Activated CD4-positive, alpha-beta memory T cell treated with anti-CD3 and anti-CD28 coated beads, Interleukin-2, amount 10 ng/mL, durations not matched to agents 7 days and 5 days (primary cell): ENCODE results near the gene WWTR1. TPM values are rescaled to one million over a fixed set of nuclear protein-coding genes. Genes with fewer than 3 reads are reported as not detected.

Experiments
- CTCF ChIA-PET: fragments of 350-600 bp; sonication (Branson Sonifier 250); formaldehyde crosslinking; loops from one replicate; lab custom pipeline; 2021; ENCODE audit warnings: antibody characterized with exemption, inconsistent platforms; lab: Charles Lee
- POLR2A ChIA-PET: fragments of 350-600 bp; sonication (Branson Sonifier 250); formaldehyde crosslinking; loops from one replicate; lab custom pipeline; 2021; ENCODE audit warnings: antibody characterized with exemption; lab: Charles Lee
- DNase-seq: peaks from one replicate; pipeline ENCODE4 v3.0.0-alpha.2; 2020
- H3K27ac Mint-ChIP-seq: one replicate; pipeline ENCODE4 v1.8.0; 2021; ENCODE audit warnings: mild to moderate bottlenecking, mixed read lengths
- H3K27me3 Mint-ChIP-seq: one replicate; pipeline ENCODE4 v1.8.0; 2021; ENCODE audit warnings: mixed read lengths
- H3K36me3 Mint-ChIP-seq: one replicate; pipeline ENCODE4 v1.8.0; 2021; ENCODE audit warnings: low read depth, mixed read lengths
- H3K4me1 Mint-ChIP-seq: one replicate; pipeline ENCODE4 v1.8.0; 2021; ENCODE audit warnings: mixed read lengths
- H3K4me3 Mint-ChIP-seq: one replicate; pipeline ENCODE4 v1.8.0; 2021; ENCODE audit warnings: mild to moderate bottlenecking, mixed read lengths
- H3K9me3 Mint-ChIP-seq: one replicate; pipeline ENCODE4 v1.8.0; 2021; ENCODE audit warnings: mixed read lengths
- total RNA-seq, 2 experiments: library from RNA; stranded (reverse); gene quantifications; one replicate each; pipeline ENCODE4 v1.2.3, GENCODE V29; 2021

The WWTR1 gene
- total RNA-seq, 2 experiments from 2014 or later, result 1.9 to 2.1 TPM

GRCh38 chr3:149559525-149559924, 98.3 kb downstream of the WWTR1 start:
- POLR2A ChIA-PET, result no interaction called here
- Mint-ChIP-seq H3K9me3 (no peaks in the 10 kb centered on the region), H3K4me1 (peaks cover 1% of the 10 kb centered on the region), H3K27ac (no peak overlapping the region), H3K27me3 (peaks cover 21% of the 10 kb centered on the region), H3K36me3 (no peaks in the 10 kb centered on the region), H3K4me3 (no peak overlapping the region)
- DNase-seq, result no peak
- CTCF ChIA-PET, result no interaction called here

GRCh38 chr3:149555927-149556326, 101.9 kb downstream of the WWTR1 start:
- CTCF ChIA-PET, result no interaction called here
- Mint-ChIP-seq H3K27me3 (peaks cover 22% of the 10 kb centered on the region), H3K36me3 (no peaks in the 10 kb centered on the region), H3K27ac (no peak overlapping the region), H3K4me1 (peaks cover 1% of the 10 kb centered on the region), H3K4me3 (no peak overlapping the region), H3K9me3 (no peaks in the 10 kb centered on the region)
- no peak for DNase-seq
- POLR2A ChIA-PET, result no interaction called here

GRCh38 chr3:149554826-149555225, 103.0 kb downstream of the WWTR1 start:
- Mint-ChIP-seq H3K4me1 (peaks cover 1% of the 10 kb centered on the region), H3K27me3 (peaks cover 16% of the 10 kb centered on the region), H3K27ac (no peak overlapping the region), H3K36me3 (no peaks in the 10 kb centered on the region), H3K4me3 (no peak overlapping the region), H3K9me3 (no peaks in the 10 kb centered on the region)
- no peak for DNase-seq
- ChIA-PET CTCF (interaction anchor here (0.9 to 1.0 kb wide), 2 partner anchors 169 to 198 kb away, joined by 3 to 4 read pairs; partner anchors contain the start of gene COMMD2), POLR2A (no interaction called here)

- CTCF ChIA-PET, result no interaction called here
- Mint-ChIP-seq H3K27me3 (peaks cover 17% of the 10 kb centered on the region), H3K27ac (no peak overlapping the region), H3K4me1 (peaks cover 1% of the 10 kb centered on the region), H3K9me3 (no peaks in the 10 kb centered on the region), H3K4me3 (no peak overlapping the region), H3K36me3 (no peaks in the 10 kb centered on the region)
- POLR2A ChIA-PET, result no interaction called here
- no peak for DNase-seq
Observed at GRCh38 chr3:149553781-149554451, 103.9 kb downstream of the WWTR1 start.

- DNase-seq, result no peak
- POLR2A ChIA-PET, result interaction anchor here (1.2 kb wide), 1 partner anchor 17 kb away, joined by 3 read pairs; no protein-coding TSS in a partner anchor
- Mint-ChIP-seq H3K27me3 (peaks cover 15% of the 10 kb centered on the region), H3K9me3 (no peaks in the 10 kb centered on the region), H3K4me1 (peaks cover 1% of the 10 kb centered on the region), H3K36me3 (no peaks in the 10 kb centered on the region), H3K27ac (no peak overlapping the region), H3K4me3 (no peak overlapping the region)
- CTCF ChIA-PET, result no interaction called here
Observed at GRCh38 chr3:149552700-149553099, 105.1 kb downstream of the WWTR1 start.

GRCh38 chr3:149551500-149551899, 106.3 kb downstream of the WWTR1 start:
- CTCF ChIA-PET, result no interaction called here
- DNase-seq, result no peak

GRCh38 chr3:149548669-149549065, 109.2 kb downstream of the WWTR1 start:
- H3K27me3 Mint-ChIP-seq, result peaks cover 17% of the 10 kb centered on the region
- H3K4me3 Mint-ChIP-seq, result no peak overlapping the region
- no peaks in the 10 kb centered on the region for H3K4me1 Mint-ChIP-seq
- no peak overlapping the region for H3K27ac Mint-ChIP-seq
- CTCF ChIA-PET, result no interaction called here
- no peaks in the 10 kb centered on the region for H3K9me3 Mint-ChIP-seq
- no peaks in the 10 kb centered on the region for H3K36me3 Mint-ChIP-seq
- POLR2A ChIA-PET, result no interaction called here
- no peak for DNase-seq

More at GRCh38 chr3:149551500-149551899, 106.3 kb downstream of the WWTR1 start:
- Mint-ChIP-seq H3K27ac (no peak overlapping the region), H3K9me3 (no peaks in the 10 kb centered on the region), H3K4me3 (no peak overlapping the region), H3K36me3 (no peaks in the 10 kb centered on the region), H3K4me1 (peaks cover 1% of the 10 kb centered on the region), H3K27me3 (peaks cover 17% of the 10 kb centered on the region)
- POLR2A ChIA-PET, result no interaction called here

GRCh38 chr3:149547954-149548668, 109.7 kb downstream of the WWTR1 start:
- no peak for DNase-seq
- Mint-ChIP-seq H3K36me3 (no peaks in the 10 kb centered on the region), H3K27ac (no peak overlapping the region), H3K27me3 (peaks cover 17% of the 10 kb centered on the region), H3K9me3 (no peaks in the 10 kb centered on the region), H3K4me1 (no peaks in the 10 kb centered on the region), H3K4me3 (no peak overlapping the region)
- POLR2A ChIA-PET, result no interaction called here
- CTCF ChIA-PET, result no interaction called here

- no peaks in the 10 kb centered on the region for H3K9me3 Mint-ChIP-seq
- H3K4me1 Mint-ChIP-seq, result no peaks in the 10 kb centered on the region
- DNase-seq, result no peak
- H3K36me3 Mint-ChIP-seq, result no peaks in the 10 kb centered on the region
- POLR2A ChIA-PET, result no interaction called here
- no peak overlapping the region for H3K4me3 Mint-ChIP-seq
- peaks cover 22% of the 10 kb centered on the region for H3K27me3 Mint-ChIP-seq
- CTCF ChIA-PET, result interaction anchor here (0.7 kb wide), 1 partner anchor 69 kb away, joined by 3 read pairs; no protein-coding TSS in a partner anchor
- no peak overlapping the region for H3K27ac Mint-ChIP-seq
Observed at GRCh38 chr3:149547413-149547812, 110.4 kb downstream of the WWTR1 start.

GRCh38 chr3:149545049-149545448, 112.8 kb downstream of the WWTR1 start:
- ChIA-PET CTCF (no interaction called here), POLR2A (no interaction called here)
- Mint-ChIP-seq H3K27me3 (peaks cover 26% of the 10 kb centered on the region), H3K4me1 (no peaks in the 10 kb centered on the region), H3K9me3 (no peaks in the 10 kb centered on the region), H3K36me3 (no peaks in the 10 kb centered on the region), H3K4me3 (no peak overlapping the region), H3K27ac (no peak overlapping the region)
- no peak for DNase-seq

GRCh38 chr3:149542375-149543312, 115.2 kb downstream of the WWTR1 start:
- ChIA-PET POLR2A (no interaction called here), CTCF (interaction anchor here (1.0 kb wide), 1 partner anchor 26 kb away, joined by 3 read pairs; no protein-coding TSS in a partner anchor)
- no peak for DNase-seq
- Mint-ChIP-seq H3K27me3 (peaks cover 18% of the 10 kb centered on the region), H3K27ac (no peak overlapping the region), H3K36me3 (no peaks in the 10 kb centered on the region), H3K4me3 (no peak overlapping the region), H3K4me1 (no peaks in the 10 kb centered on the region), H3K9me3 (no peaks in the 10 kb centered on the region)

GRCh38 chr3:149541091-149541491, 116.7 kb downstream of the WWTR1 start:
- POLR2A ChIA-PET, result no interaction called here
- CTCF ChIA-PET, result no interaction called here

GRCh38 chr3:149538371-149538770, 119.5 kb downstream of the WWTR1 start:
- DNase-seq, result no peak
- Mint-ChIP-seq H3K9me3 (no peaks in the 10 kb centered on the region), H3K4me1 (no peaks in the 10 kb centered on the region), H3K4me3 (no peak overlapping the region), H3K36me3 (no peaks in the 10 kb centered on the region), H3K27me3 (peaks cover 8% of the 10 kb centered on the region), H3K27ac (no peak overlapping the region)
- CTCF ChIA-PET, result interaction anchor here (0.6 kb wide), 1 partner anchor 1490 kb away, joined by 3 read pairs; no protein-coding TSS in a partner anchor
- POLR2A ChIA-PET, result no interaction called here

More at GRCh38 chr3:149541091-149541491, 116.7 kb downstream of the WWTR1 start:
- Mint-ChIP-seq H3K36me3 (no peaks in the 10 kb centered on the region), H3K9me3 (no peaks in the 10 kb centered on the region), H3K27ac (no peak overlapping the region), H3K4me1 (no peaks in the 10 kb centered on the region), H3K27me3 (peaks cover 12% of the 10 kb centered on the region), H3K4me3 (no peak overlapping the region)
- DNase-seq, result no peak
